Measurements from ENCODE around the gene ARHGEF4. TPM values are rescaled to one million over a fixed set of nuclear protein-coding genes. Genes with fewer than 3 reads are reported as not detected.
"Not testable (repeated sequence)": the region's sequence is repeated elsewhere in the genome, so short reads cannot be mapped to it uniquely, and the experiment has no call there.

ARHGEF4 gene
- total and polyA plus RNA-seq, 4 donors, result 1.1 to 6.9 (median 2.2) TPM

DNA sequence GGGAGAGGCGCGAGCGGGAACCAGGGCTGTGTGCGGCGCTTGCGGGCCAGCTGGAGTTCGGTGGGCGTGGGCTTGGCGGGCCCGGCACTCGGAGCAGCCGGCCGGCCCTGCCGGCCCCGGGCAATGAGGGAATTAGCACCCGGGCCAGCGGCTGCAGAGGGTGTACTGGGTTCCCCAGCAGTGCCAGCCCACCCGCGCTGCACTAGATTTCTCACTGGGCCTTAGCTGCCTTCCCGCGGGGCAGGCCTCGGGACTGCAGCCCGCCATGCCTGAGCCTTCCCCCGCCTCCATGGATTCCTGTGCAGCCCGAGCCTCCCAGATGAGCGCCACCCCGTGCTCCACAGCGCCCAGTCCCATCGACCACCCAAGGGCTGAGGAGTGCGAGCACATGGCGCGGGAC is 154.7 kb downstream of the ARHGEF4 start:
- H3K4me3 ChIP-seq (ENCODE audit: low read length in 2 of 2); H3K9me3 ChIP-seq (ENCODE audit: control insufficient read depth, low read length); H3K27ac ChIP-seq (ENCODE audit: low read depth in 1 of 2, low read length in 2 of 2); DNase-seq; H3K4me1 ChIP-seq (ENCODE audit: control insufficient read depth in 1 of 2, insufficient read depth in 2 of 2, low read length in 2 of 2); H3K36me3 ChIP-seq (ENCODE audit: control insufficient read depth in 1 of 2, insufficient read depth in 2 of 2, low read length in 1 of 2); intact Hi-C loops (cut with DNase I); H3K27me3 ChIP-seq (ENCODE audit: control insufficient read depth in 1 of 2, insufficient read depth in 2 of 2, low read length in 1 of 2); ATAC-seq (ENCODE audit: low FRiP score): not testable (repeated sequence)
- WGBS, 2 donors, result 95 to 96% methylated on average over 21 to 32 of the region's 32 CpGs

DNA sequence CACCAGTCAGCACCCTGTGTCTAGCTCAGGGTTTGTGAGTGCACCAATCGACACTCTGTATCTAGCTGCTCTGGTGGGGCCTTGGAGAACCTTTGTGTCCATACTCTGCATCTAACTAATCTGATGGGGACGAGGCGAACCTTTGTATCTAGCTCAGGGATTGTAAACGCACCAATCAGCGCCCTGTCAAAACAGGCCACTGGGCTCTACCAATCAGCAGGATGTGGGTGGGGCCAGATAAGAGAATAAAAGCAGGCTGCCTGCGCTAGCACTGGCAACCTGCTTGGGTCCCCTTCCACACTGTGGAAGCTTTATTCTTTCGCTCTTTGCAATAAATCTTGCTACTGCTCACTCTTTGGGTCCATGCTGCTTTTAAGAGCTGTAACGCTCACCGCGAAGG is 155.3 kb downstream of the ARHGEF4 start:
- H3K4me1 ChIP-seq (ENCODE audit: control insufficient read depth in 1 of 2, insufficient read depth in 2 of 2, low read length in 2 of 2); DNase-seq; H3K27ac ChIP-seq (ENCODE audit: low read depth in 1 of 2, low read length in 2 of 2); H3K36me3 ChIP-seq (ENCODE audit: control insufficient read depth in 1 of 2, insufficient read depth in 2 of 2, low read length in 1 of 2); H3K9me3 ChIP-seq (ENCODE audit: control insufficient read depth, low read length); intact Hi-C loops (cut with DNase I); H3K27me3 ChIP-seq (ENCODE audit: control insufficient read depth in 1 of 2, insufficient read depth in 2 of 2, low read length in 1 of 2); ATAC-seq (ENCODE audit: low FRiP score); H3K4me3 ChIP-seq (ENCODE audit: low read length in 2 of 2): not testable (repeated sequence)
- 94 to 96% methylated on average over 10 of the region's 10 CpGs for WGBS, 2 donors

DNA sequence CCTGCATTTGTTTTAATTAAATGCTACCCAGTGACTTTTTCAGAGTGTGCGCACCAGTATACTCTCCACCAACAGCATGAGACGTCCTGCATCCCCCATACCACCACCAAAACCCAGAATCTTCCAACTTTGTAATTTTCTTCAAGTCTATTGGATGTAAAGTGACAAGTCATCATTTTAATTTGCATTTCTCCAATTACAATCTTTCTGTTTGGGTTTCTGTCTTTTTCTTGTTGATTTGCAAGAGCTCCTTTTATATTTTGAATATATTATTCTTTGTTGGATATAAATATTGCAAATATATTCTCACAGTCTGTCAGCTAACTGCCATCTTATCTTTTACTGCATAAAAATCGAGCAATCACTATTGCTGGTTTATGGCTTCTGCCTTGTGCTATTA is 160.0 kb downstream of the ARHGEF4 start:
- ATAC-seq (ENCODE audit: low FRiP score), result no peak
- 71 to 74% methylated on average over 3 of the region's 3 CpGs for WGBS, 2 donors
- intact Hi-C loops (cut with DNase I), result no loop called here
- Histone ChIP-seq H3K4me1 (ENCODE audit: control insufficient read depth in 1 of 2, insufficient read depth in 2 of 2, low read length in 2 of 2) (no peaks in the 10 kb centered on the region), H3K4me3 (ENCODE audit: low read length in 2 of 2) (no peak overlapping the region), H3K9me3 (ENCODE audit: control insufficient read depth, low read length) (no peaks in the 10 kb centered on the region), H3K27ac (ENCODE audit: low read depth in 1 of 2, low read length in 2 of 2) (no peak overlapping the region), H3K27me3 (ENCODE audit: control insufficient read depth in 1 of 2, insufficient read depth in 2 of 2, low read length in 1 of 2) (peaks cover 0 to 1% of the 10 kb centered on the region in 2 donors), H3K36me3 (ENCODE audit: control insufficient read depth in 1 of 2, insufficient read depth in 2 of 2, low read length in 1 of 2) (no peaks in the 10 kb centered on the region)
- DNase-seq, result no peak

DNA sequence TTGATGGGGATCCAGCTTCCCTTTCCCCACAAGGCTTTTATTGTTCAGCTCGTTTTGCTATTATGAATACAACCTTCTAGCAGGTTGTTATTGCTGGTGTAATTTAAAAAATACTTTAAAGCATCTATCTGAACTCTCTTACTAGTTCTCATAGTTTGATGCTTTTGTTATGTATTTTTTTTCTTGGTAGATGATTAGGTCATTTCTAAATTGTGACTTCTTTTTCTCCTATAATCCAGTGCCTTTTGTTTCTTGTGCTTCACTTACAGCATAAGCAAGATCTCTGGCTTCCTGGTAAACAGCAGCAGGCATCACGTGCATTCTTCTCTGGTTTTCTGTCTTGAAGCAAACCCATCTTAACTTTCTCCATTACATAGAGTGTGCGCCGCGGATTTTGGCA is 160.5 kb downstream of the ARHGEF4 start:
- no peak for ATAC-seq (ENCODE audit: low FRiP score)
- no peak for DNase-seq
- peaks cover 0 to 1% of the 10 kb centered on the region in 2 donors for H3K27me3 ChIP-seq (ENCODE audit: control insufficient read depth in 1 of 2, insufficient read depth in 2 of 2, low read length in 1 of 2)
- H3K27ac ChIP-seq (ENCODE audit: low read depth in 1 of 2, low read length in 2 of 2), result no peak overlapping the region
- intact Hi-C loops (cut with DNase I), result no loop called here
- no peaks in the 10 kb centered on the region for H3K4me1 ChIP-seq (ENCODE audit: control insufficient read depth in 1 of 2, insufficient read depth in 2 of 2, low read length in 2 of 2)
- H3K4me3 ChIP-seq (ENCODE audit: low read length in 2 of 2), result no peak overlapping the region
- WGBS, 2 donors, result 71 to 77% methylated on average over 5 of the region's 5 CpGs
- H3K36me3 ChIP-seq (ENCODE audit: control insufficient read depth in 1 of 2, insufficient read depth in 2 of 2, low read length in 1 of 2), result no peaks in the 10 kb centered on the region
- H3K9me3 ChIP-seq (ENCODE audit: control insufficient read depth, low read length), result no peaks in the 10 kb centered on the region

DNA sequence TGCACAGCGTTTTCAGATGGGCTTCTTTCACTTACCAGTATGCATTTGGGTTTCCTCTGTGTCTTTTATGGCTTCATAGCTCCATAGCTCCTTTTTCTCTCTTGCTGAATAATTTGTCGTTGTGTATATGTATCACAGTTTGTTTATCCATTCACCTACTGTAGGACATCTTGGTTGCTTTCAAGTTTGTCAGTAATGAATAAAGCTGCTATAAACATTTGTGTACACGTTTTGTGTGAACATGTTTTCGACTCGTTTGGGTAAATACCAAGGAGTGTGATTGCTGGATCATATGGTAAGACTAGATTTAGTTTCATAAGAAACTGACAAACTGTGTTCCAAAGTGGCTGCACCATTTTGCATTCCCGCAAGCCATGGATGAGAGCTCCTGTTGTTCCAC is 161.8 kb downstream of the ARHGEF4 start:
- peaks cover 0 to 1% of the 10 kb centered on the region in 2 donors for H3K27me3 ChIP-seq (ENCODE audit: control insufficient read depth in 1 of 2, insufficient read depth in 2 of 2, low read length in 1 of 2)
- 74 to 81% methylated on average over 6 of the region's 6 CpGs for WGBS, 2 donors
- intact Hi-C loops (cut with DNase I), result no loop called here
- ATAC-seq (ENCODE audit: low FRiP score) (no peak), DNase-seq (no peak)
- H3K36me3 ChIP-seq (ENCODE audit: control insufficient read depth in 1 of 2, insufficient read depth in 2 of 2, low read length in 1 of 2), result no peaks in the 10 kb centered on the region
- H3K4me3 ChIP-seq (ENCODE audit: low read length in 2 of 2), result no peak overlapping the region
- no peak overlapping the region for H3K27ac ChIP-seq (ENCODE audit: low read depth in 1 of 2, low read length in 2 of 2)
- H3K4me1 ChIP-seq (ENCODE audit: control insufficient read depth in 1 of 2, insufficient read depth in 2 of 2, low read length in 2 of 2), result no peaks in the 10 kb centered on the region
- no peaks in the 10 kb centered on the region for H3K9me3 ChIP-seq (ENCODE audit: control insufficient read depth, low read length)

DNA sequence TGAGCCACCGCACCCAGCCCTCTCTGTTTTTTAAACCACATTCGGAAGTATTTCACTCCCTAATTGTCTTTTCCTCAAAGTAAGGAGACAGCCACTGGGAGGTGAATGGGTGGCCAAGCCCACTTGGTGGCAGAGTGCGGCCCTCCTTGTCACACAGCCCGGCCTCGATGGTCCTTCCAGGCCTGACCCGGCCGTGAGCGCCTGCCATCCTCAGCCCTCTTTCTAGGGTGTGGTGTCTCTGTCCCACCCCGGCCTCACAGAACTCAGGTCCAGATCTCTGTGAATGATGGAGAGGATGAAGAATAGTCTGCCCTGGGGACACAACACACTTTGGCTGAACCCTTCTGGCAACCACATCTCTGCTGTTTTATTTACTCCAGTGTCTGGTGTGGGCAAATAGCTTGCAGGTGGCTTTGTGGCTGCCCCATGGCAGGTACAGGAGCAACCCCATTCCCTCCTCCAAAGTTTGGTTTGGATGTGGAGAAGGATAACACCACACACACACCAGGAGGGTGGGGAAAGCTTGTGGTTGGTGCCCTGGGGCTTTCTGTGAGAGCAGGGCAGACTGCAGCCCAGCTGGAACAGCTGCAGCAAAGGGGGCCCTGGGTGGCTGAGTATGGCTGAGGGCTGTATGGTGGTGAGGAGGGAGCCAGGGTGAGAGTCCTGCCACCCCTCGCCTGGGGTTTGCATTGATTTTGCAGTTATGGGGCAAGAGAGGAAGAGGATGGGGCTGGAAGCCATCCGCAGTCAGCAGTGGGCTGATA is 167.9 kb downstream of the ARHGEF4 start:
- no peaks in the 10 kb centered on the region for H3K4me1 ChIP-seq (ENCODE audit: control insufficient read depth in 1 of 2, insufficient read depth in 2 of 2, low read length in 2 of 2)
- no peaks in the 10 kb centered on the region for H3K36me3 ChIP-seq (ENCODE audit: control insufficient read depth in 1 of 2, insufficient read depth in 2 of 2, low read length in 1 of 2)
- H3K4me3 ChIP-seq (ENCODE audit: low read length in 2 of 2), result no peak overlapping the region
- intact Hi-C loops (cut with DNase I), result no loop called here
- no peaks in the 10 kb centered on the region for H3K9me3 ChIP-seq (ENCODE audit: control insufficient read depth, low read length)
- DNase-seq, result no peak
- H3K27ac ChIP-seq (ENCODE audit: low read depth in 1 of 2, low read length in 2 of 2), result no peak overlapping the region
- 93 to 96% methylated on average over 11 of the region's 11 CpGs for WGBS, 2 donors
- ATAC-seq (ENCODE audit: low FRiP score), result peak; percentile 29
- H3K27me3 ChIP-seq (ENCODE audit: control insufficient read depth in 1 of 2, insufficient read depth in 2 of 2, low read length in 1 of 2), result no peaks in the 10 kb centered on the region

DNA sequence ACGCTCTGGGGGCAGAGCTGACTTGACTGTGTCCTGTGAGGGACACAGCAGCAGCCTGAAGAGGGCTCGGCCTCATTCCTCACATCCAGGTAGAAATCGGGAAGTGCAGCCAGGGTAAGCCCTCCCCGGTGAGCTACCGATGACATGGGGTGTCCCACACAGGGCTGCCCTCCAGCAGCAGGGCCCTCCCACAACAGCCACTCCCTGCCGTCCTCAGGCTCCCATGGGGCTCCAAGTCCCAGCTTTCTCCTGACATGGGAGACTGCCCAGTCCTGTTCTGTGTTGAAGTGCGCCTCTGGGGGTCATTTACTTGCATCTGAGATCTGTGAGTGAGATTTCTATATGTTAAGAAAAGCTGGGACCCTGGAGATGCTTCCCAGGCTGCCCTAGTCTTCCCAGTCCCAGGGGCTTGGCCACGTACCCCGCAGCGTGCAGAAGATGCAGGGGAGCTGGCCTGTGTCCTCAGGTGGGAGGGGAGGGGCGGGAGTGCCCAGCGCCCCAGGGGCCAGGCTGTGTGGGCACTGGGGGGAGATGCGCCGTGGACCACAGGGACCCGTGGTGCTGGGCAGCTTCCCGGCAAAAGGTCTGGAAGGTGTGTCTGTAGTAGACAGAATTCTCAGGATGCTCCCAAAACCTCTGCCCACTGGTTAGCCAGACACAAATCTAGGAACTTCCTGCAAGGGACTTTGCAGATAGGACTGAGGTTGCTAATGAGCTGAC is 168.7 kb downstream of the ARHGEF4 start:
- H3K4me1 ChIP-seq (ENCODE audit: control insufficient read depth in 1 of 2, insufficient read depth in 2 of 2, low read length in 2 of 2), result no peaks in the 10 kb centered on the region
- DNase-seq, result no peak
- no peaks in the 10 kb centered on the region for H3K9me3 ChIP-seq (ENCODE audit: control insufficient read depth, low read length)
- H3K4me3 ChIP-seq (ENCODE audit: low read length in 2 of 2), result no peak overlapping the region
- no peaks in the 10 kb centered on the region for H3K36me3 ChIP-seq (ENCODE audit: control insufficient read depth in 1 of 2, insufficient read depth in 2 of 2, low read length in 1 of 2)
- H3K27me3 ChIP-seq (ENCODE audit: control insufficient read depth in 1 of 2, insufficient read depth in 2 of 2, low read length in 1 of 2), result no peaks in the 10 kb centered on the region
- intact Hi-C loops (cut with DNase I), result no loop called here
- no peak overlapping the region for H3K27ac ChIP-seq (ENCODE audit: low read depth in 1 of 2, low read length in 2 of 2)
- WGBS, 2 donors, result 82 to 84% methylated on average over 16 of the region's 16 CpGs
- peak; percentile 33 for ATAC-seq (ENCODE audit: low FRiP score)

DNA sequence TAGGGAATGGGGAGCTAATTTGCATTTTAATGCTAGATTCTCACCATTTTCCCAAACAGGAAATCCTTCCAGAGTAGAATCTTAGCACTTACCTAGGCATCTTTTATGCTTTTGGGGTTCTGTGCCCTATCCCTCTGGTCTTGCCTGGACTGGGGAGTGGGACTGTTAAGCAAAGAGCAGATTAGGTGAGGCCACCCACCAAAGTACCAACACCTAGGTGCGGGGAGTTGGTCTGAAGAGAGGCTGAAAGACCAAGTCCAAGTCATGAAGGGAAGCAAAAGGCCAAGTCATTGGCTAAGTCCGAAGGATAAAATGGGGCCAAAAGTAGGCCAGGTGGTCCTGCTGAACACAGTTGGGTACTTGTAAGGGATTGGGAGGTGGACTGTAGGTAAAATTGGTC is 169.8 kb downstream of the ARHGEF4 start:
- intact Hi-C loops (cut with DNase I), result no loop called here
- H3K4me1 ChIP-seq (ENCODE audit: control insufficient read depth in 1 of 2, insufficient read depth in 2 of 2, low read length in 2 of 2), result no peaks in the 10 kb centered on the region
- H3K36me3 ChIP-seq (ENCODE audit: control insufficient read depth in 1 of 2, insufficient read depth in 2 of 2, low read length in 1 of 2), result no peaks in the 10 kb centered on the region
- DNase-seq (no peak), ATAC-seq (ENCODE audit: low FRiP score) (no peak)
- no peak overlapping the region for H3K27ac ChIP-seq (ENCODE audit: low read depth in 1 of 2, low read length in 2 of 2)
- H3K9me3 ChIP-seq (ENCODE audit: control insufficient read depth, low read length), result no peaks in the 10 kb centered on the region
- no peak overlapping the region for H3K4me3 ChIP-seq (ENCODE audit: low read length in 2 of 2)
- WGBS, 2 donors, result 91 to 98% methylated on average over 2 of the region's 2 CpGs
- H3K27me3 ChIP-seq (ENCODE audit: control insufficient read depth in 1 of 2, insufficient read depth in 2 of 2, low read length in 1 of 2), result no peaks in the 10 kb centered on the region

DNA sequence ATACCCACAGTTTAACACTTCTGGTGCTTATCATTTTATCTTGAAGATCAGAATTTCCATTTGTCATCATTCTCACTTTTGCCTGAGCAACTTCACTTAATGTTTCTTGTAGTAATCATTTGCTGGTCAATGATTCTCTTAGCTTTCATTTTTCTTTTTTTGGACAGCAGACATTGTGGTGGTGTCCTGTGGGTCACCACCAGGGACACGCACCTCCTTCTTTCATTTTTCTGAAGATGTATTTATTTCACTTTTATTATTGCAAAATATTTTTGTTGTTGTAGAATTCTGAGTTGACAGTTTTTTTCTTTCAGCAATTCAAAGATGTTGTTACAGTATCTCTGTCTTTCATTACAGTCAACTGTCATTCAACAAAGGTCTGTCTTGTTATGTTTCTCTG is 172.3 kb downstream of the ARHGEF4 start:
- Histone ChIP-seq H3K9me3 (ENCODE audit: control insufficient read depth, low read length) (no peaks in the 10 kb centered on the region), H3K4me3 (ENCODE audit: low read length in 2 of 2) (no peak overlapping the region), H3K27me3 (ENCODE audit: control insufficient read depth in 1 of 2, insufficient read depth in 2 of 2, low read length in 1 of 2) (no peaks in the 10 kb centered on the region), H3K4me1 (ENCODE audit: control insufficient read depth in 1 of 2, insufficient read depth in 2 of 2, low read length in 2 of 2) (no peaks in the 10 kb centered on the region), H3K27ac (ENCODE audit: low read depth in 1 of 2, low read length in 2 of 2) (no peak overlapping the region), H3K36me3 (ENCODE audit: control insufficient read depth in 1 of 2, insufficient read depth in 2 of 2, low read length in 1 of 2) (no peaks in the 10 kb centered on the region)
- DNase-seq (no peak), ATAC-seq (ENCODE audit: low FRiP score) (no peak)
- intact Hi-C loops (cut with DNase I), result no loop called here
- WGBS, 2 donors, result 85 to 95% methylated on average over 1 of the region's 1 CpG

Data from aorta (tissue), 5 donors.